Fibroblast of lung (primary cell): ENCODE data around the gene METTL16. TPM values are rescaled to one million over a fixed set of nuclear protein-coding genes. Genes with fewer than 3 reads are reported as not detected.

Experiments
- DNase-seq, 2 donors: peaks; one replicate each; pipeline versions ENCODE4 v3.0.0 to v3.0.0-alpha.2; 2010; ENCODE audit warnings: low read depth in 2 of 2
- H2AFZ ChIP-seq: 2 replicates; pipeline ENCODE4 v1.5.1; 2012; ENCODE audit warnings: low read length, control low read depth, inconsistent platforms
- H3K27ac ChIP-seq: 2 replicates; pipeline ENCODE4 v1.5.1; 2011; ENCODE audit warnings: low read length, control low read depth; ENCODE audit not compliant: insufficient read depth
- H3K27me3 ChIP-seq: 2 replicates; pipeline ENCODE4 v1.5.1; 2011; ENCODE audit warnings: mild to moderate bottlenecking, low read length; ENCODE audit not compliant: control insufficient read depth, insufficient read depth
- H3K36me3 ChIP-seq: 2 replicates; pipeline ENCODE4 v1.5.1; 2011; ENCODE audit warnings: low read length; ENCODE audit not compliant: control insufficient read depth, insufficient read depth
- H3K4me1 ChIP-seq: 2 replicates; pipeline ENCODE4 v1.5.1; 2011; ENCODE audit warnings: low read length; ENCODE audit not compliant: control insufficient read depth, insufficient read depth; ENCODE audit errors: extremely low read depth
- H3K4me2 ChIP-seq: 2 replicates; pipeline ENCODE4 v1.5.1; 2011; ENCODE audit warnings: low read length, control low read depth; ENCODE audit not compliant: insufficient read depth; ENCODE audit errors: extremely low read depth
- H3K4me3 ChIP-seq, 4 experiments: fragments of 200-600 bp in 1 of 4; sonication (generic) in 1 of 4; replicated peaks in 1 of 4; 2 replicates each; pipeline ENCODE4 v1.5.1; 2011 to 2016; ENCODE audit warnings: low read length in 4 of 4, low read depth in 3 of 4, mild to moderate bottlenecking in 3 of 4, control low read depth in 2 of 4, inconsistent platforms in 1 of 4, mixed read lengths in 1 of 4; ENCODE audit not compliant: insufficient read depth in 1 of 4; ENCODE audit errors: control extremely low read depth in 1 of 4
- H3K79me2 ChIP-seq: 2 replicates; pipeline ENCODE4 v1.5.1; 2012; ENCODE audit warnings: mild to moderate bottlenecking, low read length, inconsistent platforms; ENCODE audit not compliant: control insufficient read depth, insufficient read depth
- H3K9ac ChIP-seq: 2 replicates; pipeline ENCODE4 v1.5.1; 2011; ENCODE audit warnings: mild to moderate bottlenecking, low read length, control low read depth; ENCODE audit not compliant: insufficient read depth
- H3K9me3 ChIP-seq: 2 replicates; pipeline ENCODE4 v1.5.1; 2012; ENCODE audit warnings: low read depth, low read length; ENCODE audit not compliant: control insufficient read depth, insufficient read depth
- H4K20me1 ChIP-seq: 2 replicates; pipeline ENCODE4 v1.5.1; 2011; ENCODE audit warnings: low read length; ENCODE audit not compliant: control insufficient read depth, insufficient read depth; ENCODE audit errors: extremely low read depth
- CTCF ChIP-seq, 2 donors: IDR thresholded peaks in 1 of 2; conservative IDR thresholded peaks in 1 of 2; 1 replicate in 1 of 2; 2 replicates in 1 of 2; pipeline ENCODE4 v1.5.1; 2011 to 2012; ENCODE audit warnings: low read length in 2 of 2, control low read depth in 1 of 2, inconsistent platforms in 1 of 2, low read depth in 1 of 2, mild to moderate bottlenecking in 1 of 2
- EZH2 ChIP-seq: IDR thresholded peaks from 2 replicates; pipeline ENCODE4 v1.5.1; 2012; ENCODE audit warnings: low read length, control low read depth, mild to moderate bottlenecking; ENCODE audit errors: missing control alignments
- polyA plus RNA-seq, 2 donors: library from polyadenylated mRNA; depleted of rRNA in 1 of 2; stranded (reverse) in 1 of 2; unstranded in 1 of 2; fragments of >200 nt; gene quantifications; 2 replicates each; pipeline ENCODE4 v1.2.1, GENCODE V29; 2011 to 2012; ENCODE audit warnings: missing spikeins in 1 of 2
- total RNA-seq: library from RNA; depleted of rRNA; stranded (reverse); fragments of >200 nt; gene quantifications from 2 replicates; pipeline ENCODE4 v1.2.1, GENCODE V29; 2014

The METTL16 gene
- total and polyA plus RNA-seq, 2 donors (not counting 1 experiment from before 2014, with no cell fraction given) = 12.2 to 13.4 TPM

DNA sequence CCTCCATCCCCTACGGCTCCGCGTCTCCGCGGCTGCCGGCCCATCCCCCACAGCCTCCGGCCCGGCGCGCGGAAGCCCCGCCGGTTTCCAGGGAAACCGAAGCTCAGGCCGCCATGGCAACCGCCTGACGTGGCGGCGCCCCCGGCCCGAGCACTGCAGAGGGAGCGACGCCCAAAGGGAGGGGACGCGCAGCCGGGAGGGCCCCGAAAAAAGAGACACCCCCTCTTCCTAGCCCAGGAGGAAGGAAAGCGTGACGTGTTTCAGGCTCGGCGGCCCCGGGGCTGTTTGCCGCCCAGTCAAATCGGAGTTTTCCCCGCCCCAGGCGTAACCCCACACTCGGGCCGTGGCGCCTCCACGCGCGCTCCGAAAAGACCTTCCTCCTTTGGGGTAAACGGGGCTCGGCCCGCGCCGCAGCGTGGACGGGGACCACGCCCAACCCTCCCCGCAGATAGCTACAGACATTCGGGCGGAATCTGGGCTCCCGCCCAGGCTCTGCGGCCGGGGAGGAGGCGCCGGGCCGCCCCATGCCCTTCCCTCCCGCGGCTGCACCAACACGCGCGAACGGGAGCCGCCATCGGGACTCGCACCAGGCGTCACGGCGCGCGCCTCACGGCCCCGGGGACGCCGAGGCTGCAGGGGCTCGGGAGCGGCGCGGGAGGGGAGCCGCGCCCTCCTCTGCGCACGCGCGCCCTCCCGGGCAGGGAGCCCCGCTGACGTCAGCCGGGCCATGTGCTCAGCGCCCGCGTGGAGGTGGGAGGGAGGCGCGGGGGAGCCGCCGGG is 118.3 kb downstream of the METTL16 start:
- Histone ChIP-seq H3K9me3 (no peaks in the 10 kb centered on the region), H3K27ac (peak overlapping the region; percentile 99), H3K36me3 (peaks cover 4% of the 10 kb centered on the region), H3K9ac (peak overlapping the region; percentile 98), H3K4me2 (peak overlapping the region; percentile 89), H3K4me1 (peaks cover 39% of the 10 kb centered on the region), H3K27me3 (no peaks in the 10 kb centered on the region), H2AFZ (no peak overlapping the region), H4K20me1 (no peaks in the 10 kb centered on the region), H3K4me3 (peak overlapping the region; percentile 54 to 67 (median 60)), H3K79me2 (peaks cover 35% of the 10 kb centered on the region)
- TF ChIP-seq EZH2 = no peak
- no peak for TF ChIP-seq CTCF (conservative IDR thresholded peaks at IDR 0.05 in 1 of 2, IDR thresholded peaks at IDR 0.05 in 1 of 2; ENCODE audit: low read depth in 1 of 2, low read length in 2 of 2)
- peak; percentile 83 to 85 for DNase-seq

GRCh38 chr17:2392252-2393173 is 119.2 kb downstream of the METTL16 start:
- peak overlapping the region; percentile 99 for H3K27ac ChIP-seq
- H2AFZ ChIP-seq = no peak overlapping the region
- TF ChIP-seq EZH2 = no peak
- no peak for TF ChIP-seq CTCF (conservative IDR thresholded peaks at IDR 0.05 in 1 of 2, IDR thresholded peaks at IDR 0.05 in 1 of 2; ENCODE audit: low read depth in 1 of 2, low read length in 2 of 2)
- H3K4me3 ChIP-seq = peak overlapping the region; percentile 57 to 67 (median 64)
- peak overlapping the region; percentile 98 for H3K9ac ChIP-seq
- peaks cover 7% of the 10 kb centered on the region for H3K36me3 ChIP-seq
- no peaks in the 10 kb centered on the region for H3K27me3 ChIP-seq
- DNase-seq = peak; percentile 93
- H3K4me2 ChIP-seq = peak overlapping the region; percentile 86
- H3K9me3 ChIP-seq = no peaks in the 10 kb centered on the region
- H3K79me2 ChIP-seq = peaks cover 26% of the 10 kb centered on the region
- H4K20me1 ChIP-seq = no peaks in the 10 kb centered on the region
- H3K4me1 ChIP-seq = peaks cover 33% of the 10 kb centered on the region

- no peak for DNase-seq
- Histone ChIP-seq H2AFZ (no peak overlapping the region), H3K4me2 (peak overlapping the region; percentile 86), H4K20me1 (no peaks in the 10 kb centered on the region), H3K4me3 (peak overlapping the region; percentile 46 to 64 (median 56)), H3K36me3 (peaks cover 14% of the 10 kb centered on the region), H3K79me2 (peaks cover 24% of the 10 kb centered on the region), H3K4me1 (peaks cover 28% of the 10 kb centered on the region), H3K27me3 (no peaks in the 10 kb centered on the region), H3K27ac (peak overlapping the region; percentile 90), H3K9me3 (no peaks in the 10 kb centered on the region), H3K9ac (peak overlapping the region; percentile 71)
- TF ChIP-seq CTCF (conservative IDR thresholded peaks at IDR 0.05 in 1 of 2, IDR thresholded peaks at IDR 0.05 in 1 of 2; ENCODE audit: low read depth in 1 of 2, low read length in 2 of 2) = no peak
- no peak for TF ChIP-seq EZH2
Measured at GRCh38 chr17:2391597-2392251, 120.0 kb downstream of the METTL16 start.
